K562 (cell line): ENCODE data around the gene MCAT. TPM values are rescaled to one million over a fixed set of nuclear protein-coding genes. Genes with fewer than 3 reads are reported as not detected.

Source experiments
- ATAC-seq: fragments of 200-7000 bp; cut with Tn5 transposase; 3 replicates; pipeline ENCODE4 v1.9.1; 2020; ENCODE audit warnings: moderate library complexity
- BruUV-seq: library from RNA; stranded (reverse); fragments of 400-500 nt; replicated peaks from 2 replicates; lab custom pipeline; 2021; lab: Mats Ljungman, UMichigan
- CTCF ChIA-PET: fragments of 300-600 bp; formaldehyde crosslinking; extraction: SDS; loops from one replicate; lab custom pipeline; 2021; ENCODE audit warnings: low intra/inter-chr PET ratio; lab: Yijun Ruan, JAX
- POLR2A ChIA-PET: fragments of 300-600, 350-650 bp; sonication (Branson Sonifier 250); formaldehyde crosslinking; extraction: SDS; loops from one replicate; lab custom pipeline; 2021; ENCODE audit warnings: antibody characterized with exemption, inconsistent platforms; lab: Yijun Ruan, JAX
- DNase-seq, 4 experiments: peaks; one replicate each; pipeline versions ENCODE4 v3.0.0 to v3.0.0-alpha.2; 2011 to 2018; ENCODE audit warnings: low spot score in 3 of 4, mixed read lengths in 3 of 4; ENCODE audit errors: extremely low read depth in 1 of 4
- FAIRE-seq: peaks from 2 replicates; lab custom pipeline; 2011; peaks lifted over from hg19 to GRCh38; lab: Jason Lieb, UNC
- H2AFZ ChIP-seq: 2 replicates; pipeline ENCODE4 v1.6.0; 2011; ENCODE audit warnings: low read depth, low read length, control low read depth, inconsistent platforms
- H3K27ac ChIP-seq: fragments of 200-600 bp; 3 replicates; pipeline ENCODE4 v1.8.0; 2011; ENCODE audit warnings: low read depth, mild to moderate bottlenecking, control low read depth, inconsistent platforms, low read length, moderate library complexity, mixed read lengths; ENCODE audit errors: extremely low read depth
- H3K27me3 ChIP-seq, 2 experiments: fragments of 300-600 bp in 1 of 2; 2 replicates in 1 of 2; 3 replicates in 1 of 2; pipeline versions ENCODE4 v1.6.0 to v1.8.0; 2011; ENCODE audit warnings: inconsistent platforms in 2 of 2, low read length in 2 of 2, mild to moderate bottlenecking in 1 of 2, mixed read lengths in 1 of 2, moderate library complexity in 1 of 2; ENCODE audit not compliant: control insufficient read depth in 2 of 2, insufficient read depth in 2 of 2
- H3K36me3 ChIP-seq: fragments of 300-600 bp; 3 replicates; pipeline ENCODE4 v1.8.0; 2011; ENCODE audit warnings: mild to moderate bottlenecking, low read length, inconsistent platforms; ENCODE audit not compliant: control insufficient read depth, insufficient read depth
- H3K4me1 ChIP-seq, 2 experiments: fragments of 200-600 bp in 1 of 2; replicated peaks in 1 of 2; 2 replicates in 1 of 2; 3 replicates in 1 of 2; pipeline versions ENCODE4 v1.5.1 to v1.8.0; 2011; ENCODE audit warnings: inconsistent platforms in 2 of 2, low read length in 2 of 2, mild to moderate bottlenecking in 1 of 2, mixed read lengths in 1 of 2, moderate library complexity in 1 of 2; ENCODE audit not compliant: control insufficient read depth in 2 of 2, insufficient read depth in 2 of 2
- H3K4me2 ChIP-seq: 2 replicates; pipeline ENCODE4 v1.6.1; 2011; ENCODE audit warnings: low read length, control low read depth, inconsistent platforms, mixed read lengths; ENCODE audit not compliant: insufficient read depth
- H3K4me3 ChIP-seq: fragments of 200-600 bp; sonication (generic), shearing (Covaris generic); 2 replicates; pipeline ENCODE4 v1.5.1; 2016; ENCODE audit warnings: control low read depth, inconsistent platforms
- H3K79me2 ChIP-seq: fragments of 200-600 bp; 3 replicates; pipeline ENCODE4 v1.8.0; 2011; ENCODE audit warnings: low read length, inconsistent platforms; ENCODE audit not compliant: control insufficient read depth, insufficient read depth
- H3K9ac ChIP-seq, 2 experiments: 2 replicates each; pipeline versions ENCODE4 v1.6.0 to v1.6.1; 2011; ENCODE audit warnings: low read depth in 2 of 2, low read length in 2 of 2, control low read depth in 1 of 2, inconsistent platforms in 1 of 2, mild to moderate bottlenecking in 1 of 2, mixed read lengths in 1 of 2; ENCODE audit not compliant: insufficient read depth in 1 of 2
- H3K9me1 ChIP-seq: one replicate; pipeline ENCODE4 v1.6.0; 2011; ENCODE audit warnings: inconsistent platforms, mild to moderate bottlenecking, low read length, moderate library complexity; ENCODE audit not compliant: control insufficient read depth, insufficient read depth
- H3K9me3 ChIP-seq: replicated peaks from 2 replicates; pipeline ENCODE4 v1.5.1; 2011; ENCODE audit warnings: low read depth, low read length, inconsistent platforms; ENCODE audit not compliant: control insufficient read depth, insufficient read depth
- H4K20me1 ChIP-seq: replicated peaks from 2 replicates; pipeline ENCODE4 v1.6.1; 2011; ENCODE audit warnings: low read length, inconsistent platforms, mixed read lengths; ENCODE audit not compliant: control insufficient read depth, insufficient read depth
- KLF10 ChIP-seq: fragments of 250-450 bp; sonication (Bioruptor Pico); IDR thresholded peaks from 2 replicates; pipeline ENCODE4 v1.6.1; 2021; ENCODE audit warnings: matching md5 sums
- L3MBTL2 ChIP-seq: fragments of 450-650 bp; IDR thresholded peaks from 2 replicates; pipeline ENCODE4 v1.6.1; 2016; ENCODE audit warnings: mild to moderate bottlenecking, moderate library complexity
- RBBP5 ChIP-seq: fragments of 200-600 bp; sonication (generic); IDR thresholded peaks from 2 replicates; pipeline ENCODE4 v1.6.1; 2012; ENCODE audit warnings: borderline replicate concordance, mild to moderate bottlenecking, low read length, control low read depth, inconsistent platforms; ENCODE audit not compliant: insufficient read depth, poor library complexity, severe bottlenecking
- SP1 ChIP-seq: sonication (generic); formaldehyde crosslinking; IDR thresholded peaks from 2 replicates; pipeline ENCODE4 v1.8.1; 2022; ENCODE audit warnings: mild to moderate bottlenecking, missing genetic modification reagents
- SUPT5H ChIP-seq: fragments of 450-650 bp; IDR thresholded peaks from 2 replicates; pipeline ENCODE4 v1.6.1; 2016
- TAF7 ChIP-seq: fragments of 450-650 bp; IDR thresholded peaks from 2 replicates; pipeline ENCODE4 v1.6.1; 2016; ENCODE audit warnings: missing genetic modification characterization, missing compliant biosample characterization
- TARDBP ChIP-seq: fragments of 450-650 bp; IDR thresholded peaks from 2 replicates; pipeline ENCODE4 v1.6.1; 2016
- ZNF239 ChIP-seq: fragments of 250-450 bp; sonication (Bioruptor Pico); IDR thresholded peaks from 2 replicates; pipeline ENCODE4 v1.4.0; 2020; ENCODE audit warnings: mild to moderate bottlenecking
- ZNF586 ChIP-seq: fragments of 450-650 bp; formaldehyde crosslinking; conservative IDR thresholded peaks from 2 replicates; pipeline ENCODE4 v1.4.0; 2020; ENCODE audit warnings: mild to moderate bottlenecking, moderate library complexity
- ZNF77 ChIP-seq: fragments of 250-450 bp; sonication (Bioruptor Pico); IDR thresholded peaks from 2 replicates; pipeline ENCODE4 v1.5.0; 2020
- WGBS: fragments of 100-300 bp; shearing (Covaris generic); methylation state at CpG from one replicate; pipeline ENCODE4 v1.1.6; 2016; ENCODE audit warnings: low coverage, mixed read lengths; ENCODE audit not compliant: insufficient coverage; ENCODE audit errors: missing lambda C conversion rate; 5-methylcytosine and 5-hydroxymethylcytosine counted together
- in situ Hi-C: fragments of 300-500 bp; cut with MboI; formaldehyde crosslinking; loops from 4 replicates; pipeline ENCODE4 v1.15.0; 2018; ENCODE audit warnings: inconsistent platforms, mixed read lengths
- intact Hi-C: fragments of 100-400 bp; cut with micrococcal nuclease; formaldehyde crosslinking; loops from 2 replicates; pipeline ENCODE4 v1.14.2; 2022
- polyA plus RNA-seq, 8 experiments: library from polyadenylated mRNA; depleted of rRNA in 4 of 8; stranded (reverse) in 5 of 8; unstranded in 3 of 8; fragments of >200 nt; fragmentation: Nextera tagmentation in 2 of 8; fragmentation: Illumina TruSeq in 1 of 8; extraction: Ambion mirVana in 2 of 8; extraction: Trizol in 1 of 8; gene quantifications; 2 replicates each; pipeline versions ENCODE4 v1.2.1 to v1.2.3, GENCODE V29; 2011 to 2014; ENCODE audit warnings: inconsistent platforms in 1 of 8, missing spikeins in 1 of 8
- total RNA-seq, 7 experiments: library from RNA; depleted of rRNA in 6 of 7; stranded (reverse); fragments of >200 nt in 6 of 7; fragmentation: Illumina TruSeq in 2 of 7; extraction: Trizol in 2 of 7; gene quantifications; 2 replicates each; pipeline versions ENCODE4 v1.2.1 to v1.2.3, GENCODE V29; 2011 to 2021; ENCODE audit warnings: low replicate concordance in 1 of 7
- TF ChIP-seq, protein P1 (sequence below): fragments of 450-650 bp; IDR thresholded peaks from 2 replicates; pipeline ENCODE4 v1.6.1; 2016; ENCODE audit warnings: mild to moderate bottlenecking, moderate library complexity

Gene MCAT
- total and polyA plus RNA-seq, 9 of the 15 experiments (the other 6 are each of a cell fraction or from before 2014, with no cell fraction given), result 3.3 to 27.8 (median 13.9) TPM

DNA sequence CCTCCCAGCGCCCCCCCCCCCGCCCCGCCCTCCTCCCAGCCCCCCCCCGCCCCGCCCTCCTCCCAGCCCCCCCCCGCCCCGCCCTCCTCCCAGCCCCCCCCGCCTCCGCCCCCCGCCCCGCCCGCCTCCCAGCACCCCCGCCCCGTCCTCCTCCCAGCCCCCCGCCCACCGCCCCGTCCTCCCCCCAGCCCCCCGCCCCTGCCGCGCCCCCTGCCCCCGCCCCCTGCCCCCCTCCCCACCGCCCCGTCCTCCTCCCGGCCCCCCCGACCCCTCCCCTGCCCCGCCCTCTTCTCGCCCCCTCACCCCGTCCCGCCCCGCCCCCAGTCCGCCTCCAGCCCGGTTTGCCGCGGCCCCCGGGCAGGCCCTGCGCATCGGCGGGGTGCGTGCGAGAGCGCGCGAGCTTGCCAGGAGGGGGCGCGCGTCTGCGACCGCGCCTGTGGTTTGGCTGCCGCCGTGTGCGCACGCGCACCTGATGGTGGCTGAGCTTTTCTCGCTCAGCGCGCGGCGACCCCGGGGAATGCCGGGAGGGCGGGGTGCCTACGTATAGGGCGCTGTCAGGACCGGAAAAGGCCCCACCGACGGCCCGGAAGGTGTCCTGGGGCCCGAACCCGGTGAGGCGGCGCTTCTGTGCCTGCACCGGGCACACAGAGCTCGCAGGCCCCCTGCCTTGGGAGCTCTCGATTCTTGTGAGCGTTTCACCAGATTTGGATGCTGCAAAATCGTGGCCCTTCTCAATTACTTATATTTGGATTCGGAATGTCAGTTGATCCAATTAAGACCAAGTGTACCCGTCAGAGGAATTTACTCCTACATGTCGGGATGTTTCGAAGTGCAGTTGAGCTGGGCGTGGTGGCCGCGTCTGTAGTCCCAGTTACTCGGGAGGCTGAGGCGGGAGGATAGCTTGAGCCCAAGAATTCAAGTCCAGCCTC is 44.2 kb upstream of the MCAT start:
- Histone ChIP-seq H4K20me1 (no peaks in the 10 kb centered on the region), H3K9me1 (no peaks in the 10 kb centered on the region), H3K27ac (peak overlapping the region; percentile 78), H3K9me3 (no peaks in the 10 kb centered on the region), H3K4me1 (peaks cover 24 to 27% of the 10 kb centered on the region in 2 experiments; a peak in 4 of 5 replicates), H3K36me3 (peaks cover 16% of the 10 kb centered on the region; the same call in 2 of the 3 replicates), H3K4me3 (peak overlapping the region; percentile 46), H2AFZ (peak overlapping the region; percentile 96), H3K79me2 (peaks cover 43% of the 10 kb centered on the region), H3K27me3 (no peaks in the 10 kb centered on the region), H3K9ac (peak overlapping the region; percentile 76 to 87), H3K4me2 (peak overlapping the region; percentile 75)
- peak; percentile 83 for ATAC-seq
- peak; percentile 90 to 95 (median 92) for DNase-seq
- ChIA-PET CTCF (no interaction called here), POLR2A (interaction anchor here (0.6 to 1.4 kb wide), 3 partner anchors 9 to 634 kb away, joined by 4 to 5 read pairs (median 5); partner anchors contain the start of gene SERHL2)
- intact Hi-C loops (loop anchor here (5.0 kb wide), 1 partner anchor 40 kb away; no protein-coding TSS in a partner anchor), in situ Hi-C loops (no loop called here)
- WGBS, result under 1% methylated on average over 32 of the region's 86 CpGs
- BruUV-seq, result TSS peak; percentile 96
- peak; percentile 85 for FAIRE-seq
- TF ChIP-seq ZNF239 (CRISPR knock-in tag) (no peak), TARDBP (no peak; the same call in 1 of the 2 replicates), SUPT5H (peak; percentile 84), KLF10 (CRISPR knock-in tag) (no peak), ZNF586 (CRISPR knock-in tag) (no peak), SP1 (peak; percentile 67), ZNF77 (CRISPR knock-in tag) (no peak), RBBP5 (peak; percentile 24), TAF7 (tag) (peak; percentile 66), L3MBTL2 (peak; percentile 70)
- TF ChIP-seq, protein P1, sequence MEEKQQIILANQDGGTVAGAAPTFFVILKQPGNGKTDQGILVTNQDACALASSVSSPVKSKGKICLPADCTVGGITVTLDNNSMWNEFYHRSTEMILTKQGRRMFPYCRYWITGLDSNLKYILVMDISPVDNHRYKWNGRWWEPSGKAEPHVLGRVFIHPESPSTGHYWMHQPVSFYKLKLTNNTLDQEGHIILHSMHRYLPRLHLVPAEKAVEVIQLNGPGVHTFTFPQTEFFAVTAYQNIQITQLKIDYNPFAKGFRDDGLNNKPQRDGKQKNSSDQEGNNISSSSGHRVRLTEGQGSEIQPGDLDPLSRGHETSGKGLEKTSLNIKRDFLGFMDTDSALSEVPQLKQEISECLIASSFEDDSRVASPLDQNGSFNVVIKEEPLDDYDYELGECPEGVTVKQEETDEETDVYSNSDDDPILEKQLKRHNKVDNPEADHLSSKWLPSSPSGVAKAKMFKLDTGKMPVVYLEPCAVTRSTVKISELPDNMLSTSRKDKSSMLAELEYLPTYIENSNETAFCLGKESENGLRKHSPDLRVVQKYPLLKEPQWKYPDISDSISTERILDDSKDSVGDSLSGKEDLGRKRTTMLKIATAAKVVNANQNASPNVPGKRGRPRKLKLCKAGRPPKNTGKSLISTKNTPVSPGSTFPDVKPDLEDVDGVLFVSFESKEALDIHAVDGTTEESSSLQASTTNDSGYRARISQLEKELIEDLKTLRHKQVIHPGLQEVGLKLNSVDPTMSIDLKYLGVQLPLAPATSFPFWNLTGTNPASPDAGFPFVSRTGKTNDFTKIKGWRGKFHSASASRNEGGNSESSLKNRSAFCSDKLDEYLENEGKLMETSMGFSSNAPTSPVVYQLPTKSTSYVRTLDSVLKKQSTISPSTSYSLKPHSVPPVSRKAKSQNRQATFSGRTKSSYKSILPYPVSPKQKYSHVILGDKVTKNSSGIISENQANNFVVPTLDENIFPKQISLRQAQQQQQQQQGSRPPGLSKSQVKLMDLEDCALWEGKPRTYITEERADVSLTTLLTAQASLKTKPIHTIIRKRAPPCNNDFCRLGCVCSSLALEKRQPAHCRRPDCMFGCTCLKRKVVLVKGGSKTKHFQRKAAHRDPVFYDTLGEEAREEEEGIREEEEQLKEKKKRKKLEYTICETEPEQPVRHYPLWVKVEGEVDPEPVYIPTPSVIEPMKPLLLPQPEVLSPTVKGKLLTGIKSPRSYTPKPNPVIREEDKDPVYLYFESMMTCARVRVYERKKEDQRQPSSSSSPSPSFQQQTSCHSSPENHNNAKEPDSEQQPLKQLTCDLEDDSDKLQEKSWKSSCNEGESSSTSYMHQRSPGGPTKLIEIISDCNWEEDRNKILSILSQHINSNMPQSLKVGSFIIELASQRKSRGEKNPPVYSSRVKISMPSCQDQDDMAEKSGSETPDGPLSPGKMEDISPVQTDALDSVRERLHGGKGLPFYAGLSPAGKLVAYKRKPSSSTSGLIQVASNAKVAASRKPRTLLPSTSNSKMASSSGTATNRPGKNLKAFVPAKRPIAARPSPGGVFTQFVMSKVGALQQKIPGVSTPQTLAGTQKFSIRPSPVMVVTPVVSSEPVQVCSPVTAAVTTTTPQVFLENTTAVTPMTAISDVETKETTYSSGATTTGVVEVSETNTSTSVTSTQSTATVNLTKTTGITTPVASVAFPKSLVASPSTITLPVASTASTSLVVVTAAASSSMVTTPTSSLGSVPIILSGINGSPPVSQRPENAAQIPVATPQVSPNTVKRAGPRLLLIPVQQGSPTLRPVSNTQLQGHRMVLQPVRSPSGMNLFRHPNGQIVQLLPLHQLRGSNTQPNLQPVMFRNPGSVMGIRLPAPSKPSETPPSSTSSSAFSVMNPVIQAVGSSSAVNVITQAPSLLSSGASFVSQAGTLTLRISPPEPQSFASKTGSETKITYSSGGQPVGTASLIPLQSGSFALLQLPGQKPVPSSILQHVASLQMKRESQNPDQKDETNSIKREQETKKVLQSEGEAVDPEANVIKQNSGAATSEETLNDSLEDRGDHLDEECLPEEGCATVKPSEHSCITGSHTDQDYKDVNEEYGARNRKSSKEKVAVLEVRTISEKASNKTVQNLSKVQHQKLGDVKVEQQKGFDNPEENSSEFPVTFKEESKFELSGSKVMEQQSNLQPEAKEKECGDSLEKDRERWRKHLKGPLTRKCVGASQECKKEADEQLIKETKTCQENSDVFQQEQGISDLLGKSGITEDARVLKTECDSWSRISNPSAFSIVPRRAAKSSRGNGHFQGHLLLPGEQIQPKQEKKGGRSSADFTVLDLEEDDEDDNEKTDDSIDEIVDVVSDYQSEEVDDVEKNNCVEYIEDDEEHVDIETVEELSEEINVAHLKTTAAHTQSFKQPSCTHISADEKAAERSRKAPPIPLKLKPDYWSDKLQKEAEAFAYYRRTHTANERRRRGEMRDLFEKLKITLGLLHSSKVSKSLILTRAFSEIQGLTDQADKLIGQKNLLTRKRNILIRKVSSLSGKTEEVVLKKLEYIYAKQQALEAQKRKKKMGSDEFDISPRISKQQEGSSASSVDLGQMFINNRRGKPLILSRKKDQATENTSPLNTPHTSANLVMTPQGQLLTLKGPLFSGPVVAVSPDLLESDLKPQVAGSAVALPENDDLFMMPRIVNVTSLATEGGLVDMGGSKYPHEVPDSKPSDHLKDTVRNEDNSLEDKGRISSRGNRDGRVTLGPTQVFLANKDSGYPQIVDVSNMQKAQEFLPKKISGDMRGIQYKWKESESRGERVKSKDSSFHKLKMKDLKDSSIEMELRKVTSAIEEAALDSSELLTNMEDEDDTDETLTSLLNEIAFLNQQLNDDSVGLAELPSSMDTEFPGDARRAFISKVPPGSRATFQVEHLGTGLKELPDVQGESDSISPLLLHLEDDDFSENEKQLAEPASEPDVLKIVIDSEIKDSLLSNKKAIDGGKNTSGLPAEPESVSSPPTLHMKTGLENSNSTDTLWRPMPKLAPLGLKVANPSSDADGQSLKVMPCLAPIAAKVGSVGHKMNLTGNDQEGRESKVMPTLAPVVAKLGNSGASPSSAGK, result peak; percentile 52
